DOHH2 (cell line): ENCODE results near the gene OR2A25.

Source experiments
- EZH2phosphoT487 ChIP-seq: fragments of 200-600 bp; sonication (generic); IDR thresholded peaks from 2 replicates; pipeline ENCODE4 v1.6.1; 2017; ENCODE audit warnings: borderline replicate concordance, mild to moderate bottlenecking, antibody characterized with exemption, low read length, moderate library complexity, mixed read lengths
- TF ChIP-seq, protein P1 (sequence below): fragments of 200-600 bp; sonication (generic); IDR thresholded peaks from one replicate; pipeline ENCODE4 v1.5.1; 2014; ENCODE audit warnings: antibody characterized with exemption, mild to moderate bottlenecking, low read depth, low read length; ENCODE audit not compliant: poor library complexity, severe bottlenecking

DNA sequence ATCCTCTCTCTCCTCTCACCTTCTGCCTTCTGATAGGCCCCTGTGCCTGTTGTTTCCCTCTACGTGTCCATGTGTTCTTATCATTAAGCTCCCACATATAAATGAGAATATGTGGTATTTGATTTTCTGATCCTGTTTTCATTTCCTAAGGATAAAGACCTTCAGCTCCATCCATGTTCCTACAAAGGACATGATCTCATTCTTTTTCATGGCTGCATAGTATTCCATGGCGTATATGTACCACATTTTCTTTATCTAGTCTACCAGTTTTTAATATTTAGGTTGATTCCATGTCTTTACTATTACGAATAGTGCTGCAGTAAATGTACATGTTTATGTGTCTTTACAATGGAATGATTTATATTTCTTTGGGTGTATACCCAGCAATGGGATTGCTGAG lies 21.1 kb downstream of the OR2A25 start:
- TF ChIP-seq, protein P1, sequence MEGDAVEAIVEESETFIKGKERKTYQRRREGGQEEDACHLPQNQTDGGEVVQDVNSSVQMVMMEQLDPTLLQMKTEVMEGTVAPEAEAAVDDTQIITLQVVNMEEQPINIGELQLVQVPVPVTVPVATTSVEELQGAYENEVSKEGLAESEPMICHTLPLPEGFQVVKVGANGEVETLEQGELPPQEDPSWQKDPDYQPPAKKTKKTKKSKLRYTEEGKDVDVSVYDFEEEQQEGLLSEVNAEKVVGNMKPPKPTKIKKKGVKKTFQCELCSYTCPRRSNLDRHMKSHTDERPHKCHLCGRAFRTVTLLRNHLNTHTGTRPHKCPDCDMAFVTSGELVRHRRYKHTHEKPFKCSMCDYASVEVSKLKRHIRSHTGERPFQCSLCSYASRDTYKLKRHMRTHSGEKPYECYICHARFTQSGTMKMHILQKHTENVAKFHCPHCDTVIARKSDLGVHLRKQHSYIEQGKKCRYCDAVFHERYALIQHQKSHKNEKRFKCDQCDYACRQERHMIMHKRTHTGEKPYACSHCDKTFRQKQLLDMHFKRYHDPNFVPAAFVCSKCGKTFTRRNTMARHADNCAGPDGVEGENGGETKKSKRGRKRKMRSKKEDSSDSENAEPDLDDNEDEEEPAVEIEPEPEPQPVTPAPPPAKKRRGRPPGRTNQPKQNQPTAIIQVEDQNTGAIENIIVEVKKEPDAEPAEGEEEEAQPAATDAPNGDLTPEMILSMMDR, result no peak
- TF ChIP-seq EZH2phosphoT487, result no peak
